K562 (cell line): ENCODE data around the gene TRA2B. TPM values are rescaled to one million over a fixed set of nuclear protein-coding genes. Genes with fewer than 3 reads are reported as not detected.

Experiments
- CREB1 ChIP-seq, 2 experiments: sonication (generic) in 1 of 2; formaldehyde crosslinking in 1 of 2; IDR thresholded peaks; 2 replicates each; pipeline versions ENCODE4 v1.6.1 to v1.8.0; 2012 to 2022; ENCODE audit warnings: inconsistent platforms in 1 of 2, mild to moderate bottlenecking in 1 of 2, missing genetic modification reagents in 1 of 2, moderate library complexity in 1 of 2
- CTCF ChIP-seq, 3 experiments: IDR thresholded peaks in 2 of 3; conservative IDR thresholded peaks in 1 of 3; 2 replicates each; pipeline ENCODE4 v1.5.1; 2011 to 2012; ENCODE audit warnings: low read length in 3 of 3, mild to moderate bottlenecking in 3 of 3, control low read depth in 2 of 3, improper control_type of control experiment in 1 of 3, inconsistent platforms in 1 of 3, low read depth in 1 of 3, mixed read lengths in 1 of 3, moderate library complexity in 1 of 3; ENCODE audit not compliant: insufficient read depth in 2 of 3
- DEAF1 ChIP-seq: fragments of 450-650 bp; formaldehyde crosslinking; IDR thresholded peaks from 2 replicates; pipeline ENCODE4 v1.4.0; 2020; ENCODE audit warnings: mild to moderate bottlenecking, moderate library complexity
- EP300 ChIP-seq: IDR thresholded peaks from 2 replicates; pipeline ENCODE4 v1.6.1; 2012; ENCODE audit warnings: low read length, improper control_type of control experiment
- FOXA1 ChIP-seq: fragments of 450-650 bp; IDR thresholded peaks from 2 replicates; pipeline ENCODE4 v1.6.1; 2016; ENCODE audit warnings: mild to moderate bottlenecking, borderline replicate concordance
- MBD2 ChIP-seq: sonication (generic); IDR thresholded peaks from 2 replicates; pipeline ENCODE4 v1.6.1; 2016; ENCODE audit warnings: low read depth, borderline replicate concordance
- MEF2A ChIP-seq: IDR thresholded peaks from 2 replicates; pipeline ENCODE4 v1.6.1; 2011; ENCODE audit warnings: low read depth, mild to moderate bottlenecking, low read length, moderate library complexity; ENCODE audit not compliant: control insufficient read depth
- RB1 ChIP-seq: fragments of 450-650 bp; IDR thresholded peaks from 2 replicates; pipeline ENCODE4 v1.6.1; 2017; ENCODE audit warnings: low read depth, mild to moderate bottlenecking
- RBBP5 ChIP-seq: fragments of 200-600 bp; sonication (generic); IDR thresholded peaks from 2 replicates; pipeline ENCODE4 v1.6.1; 2012; ENCODE audit warnings: borderline replicate concordance, mild to moderate bottlenecking, low read length, control low read depth, inconsistent platforms; ENCODE audit not compliant: insufficient read depth, poor library complexity, severe bottlenecking
- SP1 ChIP-seq: sonication (generic); formaldehyde crosslinking; IDR thresholded peaks from 2 replicates; pipeline ENCODE4 v1.8.1; 2022; ENCODE audit warnings: mild to moderate bottlenecking, missing genetic modification reagents
- SPI1 ChIP-seq: IDR thresholded peaks from 2 replicates; pipeline ENCODE4 v1.6.1; 2011; ENCODE audit warnings: low read depth, low read length, control low read depth, borderline replicate concordance
- ZNF175 ChIP-seq: fragments of 200-800 bp; sonication (Bioruptor generic); IDR thresholded peaks from 2 replicates; pipeline ENCODE4 v1.6.1; 2016; ENCODE audit warnings: low read depth, mild to moderate bottlenecking, missing genetic modification characterization, missing compliant biosample characterization
- ZNF384 ChIP-seq: IDR thresholded peaks from 2 replicates; pipeline ENCODE4 v1.6.1; 2012; ENCODE audit warnings: low read depth, low read length, improper control_type of control experiment
- ZNF445 ChIP-seq: fragments of 250-450 bp; sonication (Bioruptor Pico); IDR thresholded peaks from 2 replicates; pipeline ENCODE4 v1.4.0; 2020; ENCODE audit warnings: low read depth, mild to moderate bottlenecking, moderate library complexity
- ZNF609 ChIP-seq: sonication (generic); formaldehyde crosslinking; IDR thresholded peaks from 2 replicates; pipeline ENCODE4 v1.8.1; 2023; ENCODE audit warnings: missing genetic modification reagents, mild to moderate bottlenecking, borderline replicate concordance
- ZNF639 ChIP-seq, 2 experiments: fragments of 200-800 bp in 1 of 2; sonication (Bioruptor generic) in 1 of 2; sonication (generic) in 1 of 2; formaldehyde crosslinking in 1 of 2; IDR thresholded peaks in 1 of 2; conservative IDR thresholded peaks in 1 of 2; 2 replicates each; pipeline versions ENCODE4 v1.5.0 to v1.6.1; 2016 to 2020; ENCODE audit warnings: missing compliant biosample characterization in 1 of 2, missing genetic modification characterization in 1 of 2, missing genetic modification reagents in 1 of 2
- polyA plus RNA-seq, 8 experiments: library from polyadenylated mRNA; depleted of rRNA in 4 of 8; stranded (reverse) in 5 of 8; unstranded in 3 of 8; fragments of >200 nt; fragmentation: Nextera tagmentation in 2 of 8; fragmentation: Illumina TruSeq in 1 of 8; extraction: Ambion mirVana in 2 of 8; extraction: Trizol in 1 of 8; gene quantifications; 2 replicates each; pipeline versions ENCODE4 v1.2.1 to v1.2.3, GENCODE V29; 2011 to 2014; ENCODE audit warnings: inconsistent platforms in 1 of 8, missing spikeins in 1 of 8
- total RNA-seq, 7 experiments: library from RNA; depleted of rRNA in 6 of 7; stranded (reverse); fragments of >200 nt in 6 of 7; fragmentation: Illumina TruSeq in 2 of 7; extraction: Trizol in 2 of 7; gene quantifications; 2 replicates each; pipeline versions ENCODE4 v1.2.1 to v1.2.3, GENCODE V29; 2011 to 2021; ENCODE audit warnings: low replicate concordance in 1 of 7

Gene TRA2B
- total and polyA plus RNA-seq, 9 of the 15 experiments (the other 6 are each of a cell fraction or from before 2014, with no cell fraction given) = 105 to 411 (median 278) TPM

- TF ChIP-seq SP1 (CRISPR knock-in tag) = peak; percentile 63
- peak; percentile 93 for TF ChIP-seq ZNF384
- TF ChIP-seq MBD2 = 0 out of 2 replicates have a peak, but pooled peaks have one; percentile 20
- peak; percentile 58 for TF ChIP-seq RB1
- TF ChIP-seq ZNF445 (CRISPR knock-in tag) = no peak
- TF ChIP-seq DEAF1 (CRISPR knock-in tag) = peak; percentile 52; the same call in 1 of the 2 replicates
- peak; percentile 91 for TF ChIP-seq EP300
- TF ChIP-seq ZNF639 (CRISPR knock-in tag; conservative IDR thresholded peaks at IDR 0.05 in 1 of 2, IDR thresholded peaks at IDR 0.05 in 1 of 2) = no peak
- TF ChIP-seq ZNF609 = no peak
- TF ChIP-seq CTCF (IDR thresholded peaks at IDR 0.05 in 2 of 3, conservative IDR thresholded peaks at IDR 0.05 in 1 of 3; ENCODE audit: insufficient read depth in 2 of 3, low read depth in 1 of 3, low read length in 3 of 3) = peak; percentile 85 to 97 (median 89)
- TF ChIP-seq ZNF175 (CRISPR knock-in tag) = 0 out of 2 replicates have a peak, but pooled peaks have one; percentile 40
- no peak for TF ChIP-seq CREB1 (IDR thresholded peaks at IDR 0.05)
- no peak for TF ChIP-seq CREB1 (CRISPR knock-in tag; IDR thresholded peaks at IDR 0.05)
- no peak for TF ChIP-seq FOXA1
- TF ChIP-seq RBBP5 = peak; percentile 39
- TF ChIP-seq SPI1 = peak; percentile 78
- peak; percentile 73; the same call in 1 of the 2 replicates for TF ChIP-seq MEF2A
These were observed 39.3 kb upstream of the TRA2B start (continued) for GRCh38 chr3:185976977-185977678.
